ENCODE data around the gene MSS51.

MSS51 gene
- total RNA-seq, result 1.7 to 5.6 reads per million in 2 donors

DNA sequence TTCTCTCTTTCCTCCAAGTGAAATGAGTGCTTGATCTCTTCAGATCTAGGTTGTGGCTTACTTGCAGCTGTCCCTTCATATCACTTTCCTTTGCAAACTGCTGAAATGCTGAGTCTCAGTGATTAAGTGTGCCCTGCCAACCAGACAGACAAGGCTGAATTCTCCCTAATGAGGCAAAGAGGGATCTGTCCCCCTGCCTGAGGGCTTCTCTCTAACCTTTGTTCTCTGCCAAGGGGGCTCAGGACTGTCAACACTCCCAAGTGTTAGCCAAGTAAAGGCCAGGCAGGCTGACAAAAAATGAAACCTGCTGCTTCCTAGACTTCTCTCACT lies at the start of gene MSS51:
TSS of gene MSS51 (minus strand) at position 24 of the 330 bp plus-strand sequence. CDS start 5,277 bp downstream, outside the sequence.
- DNase-seq, result no peak

DNA sequence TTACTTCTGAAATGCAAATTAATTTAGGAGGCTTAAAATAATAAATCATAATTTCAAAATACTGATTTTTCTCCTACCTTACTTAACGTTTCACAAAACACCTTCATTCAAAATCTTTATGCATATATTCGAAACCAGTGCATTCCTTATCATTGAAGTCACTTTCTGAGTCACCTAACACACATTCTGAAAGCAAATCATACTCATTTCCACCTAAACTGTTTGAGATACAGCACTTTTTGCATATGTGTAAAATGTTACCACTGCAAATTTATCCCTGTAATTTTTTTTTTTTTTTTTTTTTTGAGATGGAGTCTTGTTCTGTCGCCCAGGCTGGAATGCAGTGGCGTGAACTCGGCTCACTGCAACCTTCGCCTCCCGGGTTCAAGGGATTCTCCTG lies 46.8 kb upstream of the MSS51 start:
- no peak for DNase-seq

DNA sequence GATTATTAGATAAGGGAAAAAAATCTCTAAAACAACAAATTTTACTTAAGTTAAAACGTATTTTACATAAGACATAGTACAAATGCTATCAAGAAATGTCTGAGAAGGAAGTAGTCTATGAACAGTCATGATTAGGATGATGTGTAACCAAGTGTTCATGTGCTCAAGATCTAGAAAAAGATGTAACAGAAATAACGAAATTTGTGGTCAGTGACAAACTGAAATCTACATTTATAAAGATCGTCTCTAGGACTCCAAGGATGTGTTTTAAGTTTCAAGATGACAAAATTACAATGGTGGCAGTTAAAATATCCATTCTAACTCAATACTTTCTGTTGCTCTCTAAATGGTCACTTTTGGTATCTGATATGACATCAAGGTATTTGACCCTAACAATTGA lies 45.3 kb upstream of the MSS51 start:
- no peak for DNase-seq

DNA sequence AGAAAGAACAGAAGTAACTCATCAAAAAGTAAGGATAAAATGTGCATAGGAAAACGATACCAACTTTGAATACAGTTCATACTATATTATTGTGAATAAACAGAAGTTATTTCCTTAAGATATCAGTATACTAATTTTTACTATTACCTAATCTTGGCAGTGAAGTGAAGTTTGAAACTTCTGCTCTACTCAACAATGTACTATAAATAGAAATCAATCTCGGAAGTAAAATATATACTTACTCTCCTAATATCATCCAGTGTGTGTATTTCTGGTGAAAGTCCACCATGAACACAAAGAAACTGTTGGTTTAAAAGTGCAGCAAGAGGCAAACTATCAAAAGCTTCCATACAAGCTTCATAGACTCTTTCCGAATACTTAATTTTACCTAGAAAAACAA lies 37.9 kb upstream of the MSS51 start:
- DNase-seq, result no peak

DNA sequence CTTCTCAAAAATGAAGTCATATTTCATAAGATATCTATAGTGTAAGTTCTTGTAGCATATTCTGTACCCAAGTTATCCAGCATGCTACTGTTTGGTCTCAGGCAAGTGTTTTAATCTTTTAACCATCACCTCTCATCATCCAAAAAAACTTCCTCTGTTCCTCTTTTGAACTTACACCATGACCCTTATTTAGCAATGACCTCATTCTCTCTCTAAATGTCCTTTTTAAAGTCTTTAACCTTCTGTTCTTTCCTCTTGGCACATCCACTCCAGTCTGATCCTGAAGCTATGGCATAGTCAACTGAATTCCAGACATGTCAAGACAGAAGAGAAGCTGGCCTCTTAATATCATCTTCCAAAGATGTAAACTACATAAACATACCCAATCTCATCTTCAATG lies 36.2 kb upstream of the MSS51 start:
- no peak for DNase-seq

DNA sequence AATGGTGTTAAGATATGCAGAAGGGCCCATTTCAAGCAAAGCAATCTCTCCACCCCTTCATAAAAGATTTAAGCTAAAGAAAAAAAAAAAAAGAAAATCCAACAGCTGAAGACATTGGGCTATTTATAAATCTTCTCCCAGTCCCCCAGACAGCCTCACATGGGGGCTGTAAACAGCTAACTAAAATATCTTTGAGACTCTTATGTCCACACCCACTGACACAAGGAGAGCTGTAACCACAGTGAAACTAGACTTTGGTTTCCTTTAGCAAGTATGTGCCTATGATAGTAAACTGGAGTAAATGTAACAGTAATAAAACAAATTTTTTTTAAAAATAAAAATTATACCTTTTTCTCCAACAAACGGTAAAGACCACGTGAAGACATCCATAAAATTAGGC lies 33.8 kb upstream of the MSS51 start:
- no peak for DNase-seq

DNA sequence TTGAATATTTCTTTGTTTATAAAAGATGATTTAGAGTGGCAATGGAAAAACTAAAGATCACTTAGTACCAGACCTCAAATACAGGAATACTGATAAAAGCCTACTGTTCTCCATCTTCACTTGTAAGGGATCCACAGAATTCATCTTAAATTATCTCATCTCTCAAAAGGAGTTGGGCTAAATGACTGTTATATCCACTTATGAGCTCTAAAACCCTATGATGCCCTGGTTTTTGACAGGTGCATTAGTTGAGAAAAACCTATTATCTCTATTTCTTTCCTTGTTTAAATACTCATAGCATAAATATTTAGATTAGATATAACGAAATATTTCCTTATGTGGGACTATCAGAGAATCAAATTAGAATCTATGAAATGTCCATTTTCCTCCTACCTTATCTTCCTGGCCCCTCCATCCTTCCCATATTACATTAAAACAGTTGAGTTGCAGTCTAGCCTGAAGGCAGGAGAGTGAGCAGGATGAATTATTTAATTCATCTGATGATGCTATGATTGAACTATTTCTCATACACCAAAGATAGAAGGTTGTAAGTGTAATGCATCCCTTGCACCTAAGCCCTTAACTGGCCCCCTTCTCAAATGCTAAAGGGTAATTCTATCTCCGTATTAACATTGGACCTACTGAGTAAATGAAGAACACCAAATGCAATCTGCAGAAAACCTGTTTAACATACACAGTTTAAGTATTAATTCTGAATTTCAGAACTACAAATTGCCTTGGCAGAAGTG lies 32.8 kb upstream of the MSS51 start:
- DNase-seq, result no peak

DNA sequence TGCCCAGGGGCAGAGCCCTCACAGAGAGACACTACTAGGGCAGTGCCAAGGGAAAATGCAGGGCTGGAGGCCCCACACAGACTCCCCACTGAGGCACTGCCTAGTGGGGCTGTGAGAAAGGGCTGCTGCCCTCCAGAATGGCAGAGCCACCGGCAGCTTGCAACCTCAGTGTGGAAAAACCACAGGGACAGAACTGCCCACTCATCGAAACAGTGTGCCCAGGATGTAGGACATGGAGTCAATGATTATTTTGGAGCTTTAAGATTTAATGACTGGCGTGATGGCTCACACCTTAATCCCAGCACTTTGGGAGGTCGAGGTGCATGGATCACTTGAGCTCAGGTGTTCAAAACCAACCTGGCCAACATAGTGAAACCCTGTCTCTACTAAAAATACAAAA lies 27.5 kb upstream of the MSS51 start:
- no peak for DNase-seq

DNA sequence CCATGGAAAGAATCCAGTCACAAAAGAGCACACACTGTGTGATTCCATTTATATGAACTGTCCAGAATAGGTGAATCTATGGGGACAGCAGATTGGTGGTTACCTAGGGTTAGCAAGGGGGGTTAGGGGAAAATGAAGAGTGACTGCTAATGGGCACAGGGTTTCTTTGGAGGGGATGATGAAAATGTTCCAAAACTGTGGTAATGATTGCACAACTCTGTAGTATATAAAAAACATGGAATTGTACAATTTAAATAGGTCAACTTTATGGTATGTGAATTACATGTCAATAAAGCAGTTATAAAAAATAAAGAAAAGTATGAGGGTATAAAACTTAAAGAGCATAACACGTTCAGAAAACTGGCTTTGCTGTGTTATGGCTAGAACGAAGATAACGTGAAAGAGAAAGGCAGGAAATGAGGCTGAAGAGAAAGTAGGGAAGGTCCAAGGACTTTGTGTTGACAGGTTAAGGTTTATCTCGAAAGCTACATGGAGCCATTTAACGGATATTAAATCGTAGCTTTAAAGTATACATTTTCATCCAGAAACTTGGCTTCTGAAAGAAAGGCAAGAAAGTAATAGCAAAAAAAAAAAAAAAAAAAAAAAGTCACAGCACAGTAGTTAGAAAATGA lies 26.4 kb upstream of the MSS51 start:
- no peak for DNase-seq

DNA sequence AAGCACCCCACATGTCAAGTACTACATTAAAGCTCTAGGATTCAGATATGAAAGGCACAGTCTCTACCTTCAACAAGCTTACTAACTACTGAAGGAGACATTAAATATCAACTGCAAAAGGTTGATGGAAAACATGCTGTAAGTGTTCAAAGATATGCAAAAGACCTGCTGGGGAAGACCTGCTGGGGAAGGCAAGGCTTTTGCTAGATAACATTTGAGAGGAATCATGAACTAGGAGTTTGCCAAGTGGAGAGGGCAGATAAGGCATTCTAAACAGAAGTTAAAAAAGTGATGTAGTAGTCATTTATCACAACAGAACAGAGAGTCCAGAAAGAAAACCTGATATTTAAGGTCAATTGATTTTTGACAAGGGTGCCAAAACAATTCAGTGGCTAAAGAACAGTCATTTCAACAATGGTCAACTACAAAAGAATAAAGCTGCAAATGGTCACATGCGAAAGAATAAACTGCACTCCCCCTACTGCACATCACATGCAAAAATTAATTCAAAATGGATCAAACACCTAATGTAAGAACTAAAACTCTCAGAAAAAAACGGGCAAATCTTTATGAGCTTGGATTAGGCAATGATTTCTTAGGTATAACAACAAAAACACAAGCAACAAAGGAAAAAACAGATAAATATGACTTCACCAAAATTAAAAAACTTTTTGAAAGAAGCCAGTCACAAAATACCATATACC lies 23.0 kb upstream of the MSS51 start:
- DNase-seq, result no peak

DNA sequence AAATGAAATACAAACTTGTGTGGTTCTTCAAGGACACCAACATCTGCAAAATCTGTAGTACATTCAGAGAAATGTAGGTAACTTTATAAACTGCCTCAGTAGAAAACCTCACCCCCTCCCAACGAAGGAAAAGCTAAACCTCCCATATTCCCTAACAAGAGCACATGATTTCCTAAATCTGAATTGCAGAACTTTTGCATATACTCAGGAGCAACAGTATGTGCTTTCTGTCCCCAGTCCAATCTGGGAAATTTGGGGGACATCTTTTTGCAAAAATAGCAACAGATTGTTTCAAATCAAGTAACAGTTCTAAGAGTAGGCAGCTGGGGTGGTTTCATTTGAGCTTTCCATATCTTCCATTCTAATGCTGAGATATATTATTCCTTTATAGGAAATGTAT lies 15.8 kb upstream of the MSS51 start:
- no peak for DNase-seq

DNA sequence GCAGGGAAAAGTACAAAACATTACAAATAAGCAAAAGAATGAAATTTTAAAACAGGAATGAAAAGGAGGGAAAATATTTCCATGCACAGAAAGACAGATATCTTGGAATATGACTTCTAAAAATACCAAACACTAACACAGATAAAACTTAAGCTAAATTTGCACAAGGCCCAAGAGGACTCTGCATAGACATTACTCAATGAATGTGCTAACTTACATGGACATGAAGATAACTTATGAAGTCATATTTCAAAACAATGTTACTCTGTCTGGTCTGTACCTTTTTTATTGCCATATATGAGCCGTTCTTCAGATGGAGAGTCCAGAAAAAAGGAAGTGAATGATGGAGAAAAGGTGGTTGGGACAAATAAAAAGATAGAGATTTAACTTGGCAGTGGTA lies 15.0 kb upstream of the MSS51 start:
- no peak for DNase-seq

DNA sequence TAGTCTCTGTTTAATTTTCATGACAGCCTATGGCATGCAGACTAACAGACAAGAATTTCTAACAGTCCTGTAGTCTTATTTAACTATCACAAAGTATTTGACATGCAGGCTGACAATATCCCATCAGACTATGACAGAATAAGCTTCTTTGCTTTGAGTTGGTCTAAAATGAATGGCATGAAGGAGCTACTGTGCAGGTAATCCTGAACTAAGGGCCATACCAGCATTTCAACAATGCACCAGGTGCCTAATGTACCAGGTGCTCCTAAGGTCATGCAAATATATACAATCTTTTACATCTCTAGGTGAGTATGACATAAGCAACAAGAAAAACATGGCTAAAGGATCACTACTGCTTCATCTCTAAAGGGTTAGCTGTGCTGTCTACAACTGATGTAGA lies 13.6 kb upstream of the MSS51 start:
- no peak for DNase-seq

DNA sequence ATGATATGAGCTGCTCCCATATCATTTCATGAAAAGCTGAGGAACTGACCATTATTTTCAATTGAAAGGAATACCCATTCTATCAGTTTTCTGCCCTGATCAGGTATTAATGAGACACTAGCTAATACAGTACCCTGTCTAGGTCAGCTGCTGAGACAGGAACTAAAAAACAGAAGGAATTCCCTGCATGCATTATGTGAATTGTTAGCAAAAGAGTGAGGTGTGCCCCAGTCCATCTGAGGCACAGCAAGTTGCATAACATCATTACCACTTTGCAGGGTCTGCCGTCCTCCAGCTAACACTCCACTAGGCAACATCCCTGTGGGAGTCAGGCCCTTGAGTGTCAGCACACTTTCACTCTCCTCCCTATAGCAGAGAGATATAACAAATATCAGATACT lies 11.1 kb upstream of the MSS51 start:
- no peak for DNase-seq

DNA sequence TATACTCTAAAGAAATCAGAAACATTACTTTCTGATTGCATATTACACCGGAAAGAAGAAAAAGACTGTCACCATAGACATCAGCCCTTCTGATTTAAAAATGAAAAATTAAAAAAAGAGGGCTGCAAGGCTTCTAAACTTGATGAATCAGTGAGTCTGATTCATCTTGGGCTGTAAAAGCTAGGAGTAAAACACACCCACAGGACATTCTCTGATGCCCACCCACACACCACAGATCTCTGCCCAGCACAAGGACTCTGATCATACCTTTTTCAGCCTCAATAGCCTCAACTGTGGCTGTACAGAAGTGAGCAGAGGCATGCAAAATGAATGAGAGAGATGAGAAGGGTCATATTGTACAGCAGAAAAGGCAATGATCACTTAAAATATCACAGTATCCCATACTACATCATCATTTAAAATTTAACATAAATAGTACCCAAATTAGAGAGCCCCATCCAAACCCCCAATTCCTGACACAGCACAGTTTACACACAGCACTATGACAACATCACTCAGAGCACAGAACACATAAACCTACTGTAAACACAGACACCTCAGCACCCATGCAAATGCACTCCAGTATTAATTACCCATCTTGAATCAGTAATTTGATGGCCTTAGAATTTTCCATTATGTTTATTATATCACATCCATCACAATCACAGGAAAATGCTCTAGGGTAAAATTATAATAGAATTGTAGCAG lies 6.4 kb upstream of the MSS51 start:
- no peak for DNase-seq

DNA sequence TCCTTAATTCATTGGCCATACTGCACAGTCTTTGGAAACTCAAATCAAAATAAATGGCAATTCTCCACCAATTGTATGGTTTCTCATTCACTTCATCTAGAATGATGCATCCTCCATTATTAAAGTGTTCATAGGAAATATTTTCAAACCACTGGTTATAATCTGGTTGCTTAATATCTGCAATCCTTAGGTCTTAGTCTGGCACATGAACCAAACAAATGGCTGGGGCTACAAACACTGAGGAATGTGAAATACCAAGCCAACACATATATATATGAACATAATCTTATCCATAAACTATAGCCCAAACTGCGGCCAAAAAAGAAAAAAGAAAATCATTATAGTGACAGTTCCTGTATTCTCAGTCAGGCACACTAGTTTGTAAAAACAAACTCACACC lies 5.7 kb upstream of the MSS51 start:
- no peak for DNase-seq

DNA sequence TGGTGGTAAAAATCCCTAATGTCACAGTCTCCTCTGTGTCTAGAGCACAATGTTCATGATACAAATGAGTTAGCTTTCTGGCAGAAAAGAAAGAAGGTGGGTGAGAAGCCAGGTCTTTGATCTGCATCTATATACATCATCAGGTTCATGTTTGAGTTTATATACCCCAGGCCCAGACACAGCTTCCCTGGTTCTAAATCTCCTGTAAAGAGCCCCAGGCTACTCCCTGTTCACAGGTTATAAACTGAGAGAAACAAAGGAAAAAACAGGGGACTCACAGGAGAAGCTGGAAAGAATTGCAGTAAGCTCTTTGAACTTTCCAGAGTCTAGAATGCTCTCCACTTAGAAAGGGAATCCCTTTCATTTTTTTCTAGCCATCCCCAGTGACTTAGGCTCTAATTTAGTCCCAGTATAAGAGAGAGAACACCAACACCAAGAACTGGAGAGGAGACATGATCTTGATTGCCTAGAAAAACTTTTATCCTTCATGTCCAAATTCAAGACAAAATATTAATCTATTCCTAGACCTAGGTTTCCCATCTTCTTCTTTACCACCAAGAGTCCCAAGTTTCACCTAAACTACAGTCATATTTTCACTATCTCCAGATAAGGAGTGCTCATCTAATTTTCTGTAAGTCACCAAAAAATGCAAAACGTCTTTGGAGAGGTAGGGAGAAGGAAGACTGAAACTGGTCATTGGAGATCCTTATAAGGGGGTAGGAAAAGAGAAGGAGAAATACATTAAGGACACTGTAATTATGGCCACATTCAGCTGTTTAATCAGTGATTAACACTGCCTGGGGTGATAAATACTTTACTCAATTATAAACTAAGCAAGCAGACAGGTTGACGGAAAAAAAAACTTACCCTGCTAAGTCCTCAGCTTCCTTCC lies 469 bp downstream of the MSS51 start:
- DNase-seq, result no peak

DNA sequence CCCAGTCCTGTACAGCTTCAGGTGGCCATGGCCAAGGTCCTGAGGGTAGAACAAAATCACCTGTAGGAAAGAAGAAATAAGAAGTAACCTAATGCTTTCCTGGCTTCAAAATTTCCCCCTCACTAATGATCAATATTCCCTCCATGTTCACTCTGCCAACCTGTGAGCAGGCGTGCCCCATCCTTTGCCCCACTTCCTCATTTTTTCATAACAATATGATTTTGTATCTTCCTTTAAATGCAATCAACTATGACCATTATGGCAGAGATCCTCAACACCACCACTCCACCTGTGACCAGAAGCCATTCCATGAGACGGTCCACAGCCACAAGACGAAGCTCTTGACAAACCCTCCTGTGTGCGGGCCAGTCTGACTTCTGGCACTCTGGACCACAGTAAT lies 7.0 kb downstream of the MSS51 start:
- DNase-seq, result no peak

DNA sequence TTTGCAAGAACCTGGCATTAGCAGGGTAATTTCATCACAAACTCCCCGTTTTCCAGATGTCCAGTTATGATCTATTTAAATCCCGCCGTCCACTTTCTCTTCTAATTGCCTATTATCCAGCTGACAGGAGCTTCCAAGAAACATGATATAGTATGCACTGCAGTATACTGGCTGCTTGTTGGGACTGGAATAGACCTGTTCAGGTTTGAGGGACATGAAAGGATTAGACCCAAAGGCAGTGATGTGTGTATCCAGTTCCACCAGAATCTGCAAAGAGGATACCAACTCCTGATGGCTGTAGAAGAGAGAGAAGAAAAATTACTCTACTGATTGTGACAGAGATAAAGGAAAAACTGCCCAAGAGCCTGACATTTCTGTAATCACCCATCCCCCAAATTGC lies 8.9 kb downstream of the MSS51 start:
- DNase-seq, result no peak

DNA sequence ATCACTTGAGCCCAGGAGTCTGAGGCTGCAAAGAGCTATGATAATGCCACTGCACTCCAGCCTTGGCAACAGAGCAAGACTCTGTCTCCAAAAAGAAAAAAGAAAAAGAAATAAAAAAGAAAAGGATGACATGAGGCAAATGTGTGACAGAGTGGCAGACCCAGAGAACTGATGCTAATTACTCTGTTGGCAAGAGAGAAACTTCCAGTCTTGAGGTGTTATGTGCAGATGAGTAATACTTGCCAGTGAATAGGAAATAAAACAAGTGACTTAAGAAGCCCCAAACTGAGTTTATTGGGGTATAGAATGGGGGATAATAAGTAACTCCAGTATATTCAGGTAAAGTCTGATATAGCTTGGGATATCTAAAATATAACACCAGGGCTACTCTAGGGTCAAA lies 10.1 kb downstream of the MSS51 start:
- no peak for DNase-seq

DNA sequence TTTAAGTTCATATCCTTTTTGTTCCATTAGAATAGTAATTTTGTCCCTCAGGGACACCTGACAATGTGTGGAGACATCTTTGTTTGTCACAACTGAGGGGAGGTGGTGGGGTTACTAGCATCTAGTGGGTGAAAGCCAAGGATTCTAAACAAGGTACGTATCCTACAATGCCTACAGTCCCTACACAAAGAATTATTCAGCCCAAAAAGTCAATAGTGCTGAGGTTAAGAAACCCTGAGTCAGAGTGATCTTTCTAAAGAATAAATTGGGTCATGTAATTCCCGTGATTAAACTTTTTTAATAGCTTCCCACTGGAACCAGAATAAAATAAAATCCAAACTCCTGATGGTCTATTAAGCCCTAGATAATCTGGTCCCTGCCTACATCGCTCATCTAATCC lies 16.8 kb downstream of the MSS51 start:
- no peak for DNase-seq

DNA sequence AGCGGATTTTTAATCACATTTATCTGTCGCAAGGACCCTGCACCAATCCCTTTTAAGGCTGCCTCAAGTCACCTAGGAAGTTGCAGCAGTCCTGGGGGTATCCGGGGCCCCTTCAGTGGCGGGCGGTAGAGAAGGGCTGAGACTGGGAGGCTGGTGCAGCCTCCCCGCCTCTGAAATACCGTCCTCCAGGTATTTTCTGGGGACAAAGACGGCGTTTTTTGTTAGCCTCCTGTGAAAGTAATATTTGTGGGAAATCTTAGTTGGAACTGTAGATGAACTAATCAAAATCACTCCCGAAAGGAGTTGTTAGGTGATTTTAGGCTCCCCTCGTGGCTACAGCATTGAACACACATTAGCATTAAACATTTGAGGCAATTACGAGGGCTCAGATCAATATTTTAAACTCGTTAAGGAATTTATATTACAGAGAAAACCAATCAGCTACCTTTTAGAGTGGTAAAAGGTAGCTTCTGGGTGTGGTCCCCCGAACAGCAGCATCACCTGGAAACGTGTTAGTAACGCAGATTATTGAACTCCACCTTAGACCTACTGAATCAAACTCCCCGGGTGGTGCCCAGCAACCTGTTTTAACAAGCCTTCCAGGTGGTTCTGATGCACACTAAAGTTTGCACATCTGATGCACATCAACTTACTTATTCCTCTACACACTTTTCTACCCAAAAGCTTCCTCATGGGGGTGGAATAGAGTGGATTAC lies 19.0 kb downstream of the MSS51 start:
- DNase-seq, result no peak

All from T-helper 9 cell (primary cell).